Endodermal cell (in vitro differentiated cells): ENCODE data around the gene PSMD1. TPM values are rescaled to one million over a fixed set of nuclear protein-coding genes. Genes with fewer than 3 reads are reported as not detected.

Experiments
- DNase-seq: peaks from one replicate; pipeline ENCODE4 v3.0.0-alpha.2; 2017
- H3K27ac ChIP-seq: 2 replicates; pipeline ENCODE4 v1.5.1; 2013; ENCODE audit warnings: mild to moderate bottlenecking, low read depth, low read length, moderate library complexity
- H3K27me3 ChIP-seq: 2 replicates; pipeline ENCODE4 v1.6.1; 2013; ENCODE audit warnings: mild to moderate bottlenecking, low read length, moderate library complexity; ENCODE audit not compliant: insufficient read depth, control insufficient read depth, poor library complexity, severe bottlenecking
- H3K36me3 ChIP-seq: 2 replicates; pipeline ENCODE4 v1.7.0; 2013; ENCODE audit warnings: mild to moderate bottlenecking, low read length, moderate library complexity; ENCODE audit not compliant: control insufficient read depth, insufficient read depth
- H3K4me1 ChIP-seq: one replicate; pipeline ENCODE4 v1.7.0; 2013; ENCODE audit warnings: low read length; ENCODE audit not compliant: control insufficient read depth, insufficient read depth
- H3K4me3 ChIP-seq: 2 replicates; pipeline ENCODE4 v1.5.1; 2013; ENCODE audit warnings: mild to moderate bottlenecking, low read length, moderate library complexity
- H3K9ac ChIP-seq: 2 replicates; pipeline ENCODE4 v1.6.1; 2013; ENCODE audit warnings: mild to moderate bottlenecking, low read length, moderate library complexity; ENCODE audit not compliant: poor library complexity, severe bottlenecking; ENCODE audit errors: extremely low read depth
- H3K9me3 ChIP-seq: 2 replicates; pipeline ENCODE4 v1.6.1; 2013; ENCODE audit warnings: mild to moderate bottlenecking, low read length, moderate library complexity; ENCODE audit not compliant: control insufficient read depth
- H3K27ac Mint-ChIP-seq: 2 replicates; pipeline ENCODE4 v1.8.0; 2020; ENCODE audit warnings: mixed read lengths
- H3K27me3 Mint-ChIP-seq: 2 replicates; pipeline ENCODE4 v1.8.0; 2021; ENCODE audit warnings: mild to moderate bottlenecking, mixed read lengths; ENCODE audit not compliant: insufficient read depth
- H3K36me3 Mint-ChIP-seq: 2 replicates; pipeline ENCODE4 v1.8.0; 2020; ENCODE audit warnings: low read depth, mixed read lengths
- H3K4me1 Mint-ChIP-seq: 2 replicates; pipeline ENCODE4 v1.8.0; 2020; ENCODE audit warnings: mixed read lengths
- H3K4me3 Mint-ChIP-seq: 2 replicates; pipeline ENCODE4 v1.8.0; 2020; ENCODE audit warnings: mild to moderate bottlenecking, moderate library complexity, mixed read lengths
- H3K9me3 Mint-ChIP-seq: 2 replicates; pipeline ENCODE4 v1.8.0; 2020; ENCODE audit warnings: mild to moderate bottlenecking, mixed read lengths
- WGBS, 2 experiments: methylation state at CpG; one replicate each; pipeline versions ENCODE4 v1.1.5 to v1.1.7; 2013; ENCODE audit warnings: missing lambda C conversion rate in 2 of 2, mixed read lengths in 1 of 2; ENCODE audit not compliant: insufficient coverage in 1 of 2, insufficient read length in 1 of 2; 5-methylcytosine and 5-hydroxymethylcytosine counted together
- total RNA-seq, 2 donors: library from RNA; stranded (reverse); fragmentation: NEBNext Ultra II Directional in 1 of 2; extraction: Animal tissue kit (Norgen Biotek cat#: 25700) in 1 of 2; gene quantifications; 2 replicates in 1 of 2; 3 replicates in 1 of 2; pipeline ENCODE4 v1.2.1, GENCODE V29; 2021
- TF ChIP-seq, protein P1 (sequence below): fragments of 200-600 bp; sonication (generic); conservative IDR thresholded peaks from 2 replicates; pipeline ENCODE4 v1.5.0; 2021; ENCODE audit warnings: antibody characterized with exemption, mild to moderate bottlenecking

The PSMD1 gene
- total RNA-seq, 2 donors from 2014 or later: 148 to 158 TPM

DNA sequence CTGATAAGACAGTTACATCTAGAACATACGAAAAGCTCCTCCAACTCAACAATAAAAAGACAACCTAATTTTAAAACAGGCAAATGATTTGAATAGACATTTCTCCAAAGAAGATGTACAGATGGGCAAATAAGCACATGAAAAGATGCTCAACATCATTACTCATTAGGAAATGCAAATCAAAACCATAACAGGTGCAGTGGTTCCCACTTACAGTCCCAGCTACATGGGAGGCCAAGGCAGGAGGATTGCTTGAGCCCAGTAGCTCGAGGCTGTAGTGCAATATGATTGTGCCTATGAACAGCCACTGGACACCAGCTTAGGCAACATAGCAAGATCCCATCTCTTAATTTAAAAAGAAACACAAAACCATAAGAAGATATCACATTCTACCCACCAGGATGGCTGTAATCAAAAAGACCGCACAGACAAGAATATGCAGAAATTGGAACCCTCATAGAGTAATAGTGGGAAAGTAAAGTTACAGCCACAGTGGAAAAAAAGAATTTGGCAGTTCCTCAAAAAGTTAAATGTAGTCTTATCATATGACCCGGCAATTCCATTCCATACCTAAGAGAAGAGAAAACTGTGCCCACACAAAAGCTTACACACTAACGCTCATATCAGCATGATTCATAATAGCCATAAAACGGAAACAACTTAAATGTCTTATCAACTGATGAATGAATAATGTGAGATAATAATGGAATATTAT, 111.2 kb downstream of the PSMD1 start:
- Histone ChIP-seq H3K27me3 (no peaks in the 10 kb centered on the region), H3K4me1 (peaks cover 4% of the 10 kb centered on the region), H3K9me3 (no peaks in the 10 kb centered on the region), H3K4me3 (no peak overlapping the region), H3K36me3 (peaks cover 89% of the 10 kb centered on the region), H3K9ac (no peak overlapping the region), H3K27ac (no peak overlapping the region)
- Mint-ChIP-seq H3K27ac (no peak overlapping the region), H3K4me1 (peaks cover 15% of the 10 kb centered on the region), H3K9me3 (no peaks in the 10 kb centered on the region), H3K36me3 (peaks cover 72% of the 10 kb centered on the region), H3K4me3 (no peak overlapping the region), H3K27me3 (no peaks in the 10 kb centered on the region)
- TF ChIP-seq, protein P1, sequence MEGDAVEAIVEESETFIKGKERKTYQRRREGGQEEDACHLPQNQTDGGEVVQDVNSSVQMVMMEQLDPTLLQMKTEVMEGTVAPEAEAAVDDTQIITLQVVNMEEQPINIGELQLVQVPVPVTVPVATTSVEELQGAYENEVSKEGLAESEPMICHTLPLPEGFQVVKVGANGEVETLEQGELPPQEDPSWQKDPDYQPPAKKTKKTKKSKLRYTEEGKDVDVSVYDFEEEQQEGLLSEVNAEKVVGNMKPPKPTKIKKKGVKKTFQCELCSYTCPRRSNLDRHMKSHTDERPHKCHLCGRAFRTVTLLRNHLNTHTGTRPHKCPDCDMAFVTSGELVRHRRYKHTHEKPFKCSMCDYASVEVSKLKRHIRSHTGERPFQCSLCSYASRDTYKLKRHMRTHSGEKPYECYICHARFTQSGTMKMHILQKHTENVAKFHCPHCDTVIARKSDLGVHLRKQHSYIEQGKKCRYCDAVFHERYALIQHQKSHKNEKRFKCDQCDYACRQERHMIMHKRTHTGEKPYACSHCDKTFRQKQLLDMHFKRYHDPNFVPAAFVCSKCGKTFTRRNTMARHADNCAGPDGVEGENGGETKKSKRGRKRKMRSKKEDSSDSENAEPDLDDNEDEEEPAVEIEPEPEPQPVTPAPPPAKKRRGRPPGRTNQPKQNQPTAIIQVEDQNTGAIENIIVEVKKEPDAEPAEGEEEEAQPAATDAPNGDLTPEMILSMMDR: no peak
- 98 to 100% methylated on average over 1 to 6 of the region's 6 CpGs for WGBS, 2 experiments
- DNase-seq: no peak

DNA sequence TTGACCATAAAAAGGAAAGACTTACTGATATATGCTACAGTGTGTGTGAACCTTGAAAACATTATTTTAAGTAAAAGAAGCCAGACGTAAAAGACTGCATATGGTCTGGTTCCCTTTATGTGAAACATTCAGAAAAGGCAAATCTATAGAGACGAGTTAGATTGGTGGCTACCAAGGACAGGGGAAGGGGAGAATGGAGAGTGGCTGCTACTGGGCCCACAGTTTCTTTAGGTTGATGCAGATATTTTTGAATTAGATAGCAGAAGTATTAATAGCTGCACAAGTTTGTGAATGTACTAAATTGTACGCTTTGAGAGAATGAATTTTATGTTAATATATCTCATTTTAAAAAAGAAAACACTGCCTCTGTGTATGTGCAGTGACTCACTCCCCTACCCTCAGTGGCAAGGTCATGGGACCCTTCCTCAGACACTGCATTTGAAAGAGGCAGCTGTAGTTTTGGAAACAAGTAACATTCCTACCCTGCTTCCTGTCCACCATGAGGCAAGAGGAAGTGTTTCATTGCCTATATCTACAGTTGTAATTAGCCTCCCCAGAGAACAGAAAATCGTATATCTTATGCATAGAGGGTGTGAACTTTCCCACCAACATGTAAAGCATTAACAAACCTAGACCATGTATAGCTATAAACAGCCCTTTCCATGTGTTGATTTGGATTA, 111.9 kb downstream of the PSMD1 start:
- no peak for DNase-seq
- no peak overlapping the region for H3K4me3 Mint-ChIP-seq
- H3K36me3 ChIP-seq: peaks cover 91% of the 10 kb centered on the region
- H3K4me1 Mint-ChIP-seq: peaks cover 15% of the 10 kb centered on the region
- H3K9ac ChIP-seq: no peak overlapping the region
- no peaks in the 10 kb centered on the region for H3K27me3 ChIP-seq
- H3K4me1 ChIP-seq: peaks cover 4% of the 10 kb centered on the region
- H3K27ac ChIP-seq: no peak overlapping the region
- no peak overlapping the region for H3K4me3 ChIP-seq
- H3K9me3 ChIP-seq: no peaks in the 10 kb centered on the region
- TF ChIP-seq, protein P1: no peak
- H3K27me3 Mint-ChIP-seq: no peaks in the 10 kb centered on the region
- H3K27ac Mint-ChIP-seq: no peak overlapping the region
- peaks cover 68% of the 10 kb centered on the region for H3K36me3 Mint-ChIP-seq
- 91 to 92% methylated on average over 2 to 3 of the region's 4 CpGs for WGBS, 2 experiments
- no peaks in the 10 kb centered on the region for H3K9me3 Mint-ChIP-seq

DNA sequence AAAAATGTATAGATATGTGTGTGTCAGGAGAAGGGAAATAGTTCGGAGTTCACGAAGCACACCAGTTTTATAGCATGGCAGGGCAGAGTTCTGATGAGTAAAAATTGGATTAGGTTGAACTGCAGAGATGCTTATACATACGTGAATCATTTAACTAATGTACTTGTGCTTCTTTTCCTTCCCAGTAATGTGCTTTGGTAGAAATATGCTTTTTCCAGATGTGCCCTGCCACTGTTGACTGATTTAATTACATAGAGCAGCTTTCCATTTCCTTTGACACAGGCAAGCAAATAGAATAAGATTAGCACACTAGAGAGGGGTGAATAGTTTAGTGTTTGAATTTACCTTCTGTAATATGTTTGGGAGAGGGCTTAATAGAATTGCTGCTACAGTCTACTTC, 112.8 kb downstream of the PSMD1 start:
- no peaks in the 10 kb centered on the region for H3K27me3 Mint-ChIP-seq
- no peak overlapping the region for H3K4me3 Mint-ChIP-seq
- DNase-seq: no peak
- Histone ChIP-seq H3K36me3 (peaks cover 89% of the 10 kb centered on the region), H3K4me3 (no peak overlapping the region), H3K27me3 (no peaks in the 10 kb centered on the region), H3K9me3 (no peaks in the 10 kb centered on the region), H3K4me1 (peaks cover 4% of the 10 kb centered on the region), H3K9ac (no peak overlapping the region), H3K27ac (no peak overlapping the region)
- H3K4me1 Mint-ChIP-seq: peaks cover 15% of the 10 kb centered on the region
- TF ChIP-seq, protein P1: no peak
- H3K9me3 Mint-ChIP-seq: no peaks in the 10 kb centered on the region
- no peak overlapping the region for H3K27ac Mint-ChIP-seq
- peaks cover 71% of the 10 kb centered on the region for H3K36me3 Mint-ChIP-seq
- 96 to 97% methylated on average over 2 to 3 of the region's 3 CpGs for WGBS, 2 experiments
